Measurements from ENCODE around the gene PSMD5. TPM values are rescaled to one million over a fixed set of nuclear protein-coding genes. Genes with fewer than 3 reads are reported as not detected.

Gene PSMD5
- total RNA-seq, 1 experiment from 2014 or later: 86.4 TPM

GRCh38 chr9:120891245-120891883 is 48.6 kb upstream of the PSMD5 start:
- intact Hi-C loops (cut with micrococcal nuclease; ENCODE audit: unreplicated experiment): no loop called here
- Histone ChIP-seq H3K4me1 (replicated peaks; ENCODE audit: insufficient read depth) (peaks cover 17% of the 10 kb centered on the region), H4K20me1 (ENCODE audit: insufficient read depth) (no peaks in the 10 kb centered on the region), H3K27me3 (ENCODE audit: insufficient read depth, low read depth) (no peaks in the 10 kb centered on the region), H3K9me3 (ENCODE audit: insufficient read depth, low read depth) (no peaks in the 10 kb centered on the region), H3K79me2 (ENCODE audit: low read depth) (no peaks in the 10 kb centered on the region), H3K4me2 (no peak overlapping the region), H3F3A (ENCODE audit: insufficient read depth, low read depth) (peaks cover 28% of the 10 kb centered on the region), H3K36me3 (ENCODE audit: low read depth) (no peaks in the 10 kb centered on the region), H3K4me3 (no peak overlapping the region), H3K27ac (no peak overlapping the region), H3K9me2 (ENCODE audit: insufficient read depth) (no peaks in the 10 kb centered on the region), H2AFZ (no peak overlapping the region)
- ChIA-PET POLR2A (ENCODE audit: unreplicated experiment) (no interaction called here), CTCF (no interaction called here)
- BruUV-seq (replicated peaks): no TSS peak
- no peak for DNase-seq
- TF ChIP-seq CTCF (conservative IDR thresholded peaks at IDR 0.05): no peak
- TF ChIP-seq EZH2 (IDR thresholded peaks at IDR 0.05; ENCODE audit: low read depth): no peak

- BruUV-seq (replicated peaks): no TSS peak
- no peaks in the 10 kb centered on the region for H3K79me2 ChIP-seq (ENCODE audit: low read depth)
- intact Hi-C loops (cut with micrococcal nuclease; ENCODE audit: unreplicated experiment): no loop called here
- H3K36me3 ChIP-seq (ENCODE audit: low read depth): no peaks in the 10 kb centered on the region
- peaks cover 34% of the 10 kb centered on the region for H3F3A ChIP-seq (ENCODE audit: insufficient read depth, low read depth)
- no peaks in the 10 kb centered on the region for H3K9me2 ChIP-seq (ENCODE audit: insufficient read depth)
- POLR2A ChIA-PET (ENCODE audit: unreplicated experiment): no interaction called here
- no peak overlapping the region for H2AFZ ChIP-seq
- H4K20me1 ChIP-seq (ENCODE audit: insufficient read depth): no peaks in the 10 kb centered on the region
- no peaks in the 10 kb centered on the region for H3K27me3 ChIP-seq (ENCODE audit: insufficient read depth, low read depth)
- CTCF ChIA-PET: interaction anchor here (0.6 to 0.7 kb wide), 2 partner anchors 18 to 29 kb away, joined by 10 to 15 read pairs; no protein-coding TSS in a partner anchor
- H3K27ac ChIP-seq: no peak overlapping the region
- TF ChIP-seq EZH2 (IDR thresholded peaks at IDR 0.05; ENCODE audit: low read depth) (no peak), CTCF (conservative IDR thresholded peaks at IDR 0.05) (no peak)
- H3K4me2 ChIP-seq: no peak overlapping the region
- no peak overlapping the region for H3K4me3 ChIP-seq
- H3K4me1 ChIP-seq (replicated peaks; ENCODE audit: insufficient read depth): peaks cover 21% of the 10 kb centered on the region
- H3K9me3 ChIP-seq (ENCODE audit: insufficient read depth, low read depth): no peaks in the 10 kb centered on the region
- DNase-seq: no peak
Measured at GRCh38 chr9:120890320-120891244, 47.9 kb upstream of the PSMD5 start.

- Histone ChIP-seq H3K79me2 (ENCODE audit: low read depth) (no peaks in the 10 kb centered on the region), H3K9me3 (ENCODE audit: insufficient read depth, low read depth) (no peaks in the 10 kb centered on the region), H4K20me1 (ENCODE audit: insufficient read depth) (no peaks in the 10 kb centered on the region), H2AFZ (no peak overlapping the region), H3K4me2 (no peak overlapping the region), H3K4me1 (replicated peaks; ENCODE audit: insufficient read depth) (peaks cover 21% of the 10 kb centered on the region), H3K36me3 (ENCODE audit: low read depth) (no peaks in the 10 kb centered on the region), H3K27me3 (ENCODE audit: insufficient read depth, low read depth) (no peaks in the 10 kb centered on the region), H3K9me2 (ENCODE audit: insufficient read depth) (no peaks in the 10 kb centered on the region), H3K4me3 (no peak overlapping the region), H3K27ac (no peak overlapping the region), H3F3A (ENCODE audit: insufficient read depth, low read depth) (peaks cover 34% of the 10 kb centered on the region)
- ChIA-PET CTCF (interaction anchor here (0.6 to 0.7 kb wide), 2 partner anchors 17 to 30 kb away, joined by 10 to 15 read pairs; no protein-coding TSS in a partner anchor), POLR2A (ENCODE audit: unreplicated experiment) (interaction anchor here (0.5 kb wide), 1 partner anchor 43 kb away, joined by 3 read pairs; no protein-coding TSS in a partner anchor)
- no TSS peak for BruUV-seq (replicated peaks)
- no peak for DNase-seq
- intact Hi-C loops (cut with micrococcal nuclease; ENCODE audit: unreplicated experiment): no loop called here
- TF ChIP-seq EZH2 (IDR thresholded peaks at IDR 0.05; ENCODE audit: low read depth) (no peak), CTCF (conservative IDR thresholded peaks at IDR 0.05) (no peak)
Measured at GRCh38 chr9:120889606-120890271, 47.0 kb upstream of the PSMD5 start.

Data from PC-9 (cell line).